Large intestine (tissue), 12 donors: ENCODE results near the gene PRKAG1. TPM values are rescaled to one million over a fixed set of nuclear protein-coding genes. Genes with fewer than 3 reads are reported as not detected.
A peak's percentile ranks its signal among the peaks of the same experiment; 100 is the strongest.
"Not testable (repeated sequence)": the region's sequence is repeated elsewhere in the genome, so short reads cannot be mapped to it uniquely, and the experiment has no call there.

Source experiments
- DNase-seq, 2 donors: peaks; one replicate each; pipeline versions ENCODE4 v3.0.0 to v3.0.0-alpha.2; 2013
- H3K27ac ChIP-seq: one replicate; pipeline ENCODE4 v1.5.1; 2013; ENCODE audit warnings: low read length
- H3K27me3 ChIP-seq: 2 replicates; pipeline ENCODE4 v1.6.1; 2013; ENCODE audit warnings: low read length; ENCODE audit not compliant: control insufficient read depth, insufficient read depth
- H3K36me3 ChIP-seq: 2 replicates; pipeline ENCODE4 v1.6.1; 2013; ENCODE audit warnings: low read length; ENCODE audit not compliant: control insufficient read depth, insufficient read depth
- H3K4me1 ChIP-seq: one replicate; pipeline ENCODE4 v1.6.1; 2013; ENCODE audit warnings: low read length; ENCODE audit not compliant: control insufficient read depth, insufficient read depth
- H3K4me3 ChIP-seq: one replicate; pipeline ENCODE4 v1.5.1; 2013; ENCODE audit warnings: low read length
- H3K9me3 ChIP-seq: one replicate; pipeline ENCODE4 v1.6.1; 2013; ENCODE audit warnings: mild to moderate bottlenecking, low read depth, low read length, moderate library complexity; ENCODE audit not compliant: control insufficient read depth
- WGBS: methylation state at CpG from one replicate; pipeline ENCODE4 v1.1.5; 2013; ENCODE audit warnings: low lambda C conversion rate; ENCODE audit not compliant: insufficient coverage; 5-methylcytosine and 5-hydroxymethylcytosine counted together
- long read RNA-seq, 11 donors: transcript quantifications; one replicate each; lab custom pipeline, GENCODE V29; 2026
- polyA plus RNA-seq: library from polyadenylated mRNA; unstranded; fragments of 120-200 nt; gene quantifications from one replicate; pipeline ENCODE4 v1.2.1, GENCODE V29; 2013

Gene PRKAG1
- 66.8 TPM for polyA plus RNA-seq
- long read RNA-seq, donor 1, transcript PRKAG1-206 (12 exons, 1,699 nt): major isoform, 6 of 7 reads
- long read RNA-seq, donor 1, partial matches to known transcripts: 0 of 7 reads
- long read RNA-seq, donor 1, other reads (novel, unspliced or antisense): 0 of 7 reads
- long read RNA-seq, donor 2, transcript PRKAG1-206 (12 exons, 1,699 nt): major isoform, 7 of 43 reads
- long read RNA-seq, donor 2, partial matches to known transcripts: 28 of 43 reads
- long read RNA-seq, donor 2, other reads (novel, unspliced or antisense): 6 of 43 reads
- long read RNA-seq, donor 3: 0 reads
- long read RNA-seq, donor 4, partial matches to known transcripts: 0 of 2 reads
- long read RNA-seq, donor 4, other reads (novel, unspliced or antisense): 0 of 2 reads
- long read RNA-seq, donor 5, transcript PRKAG1-206 (12 exons, 1,699 nt): major isoform, 9 of 9 reads
- long read RNA-seq, donor 5, partial matches to known transcripts: 0 of 9 reads
- long read RNA-seq, donor 5, other reads (novel, unspliced or antisense): 0 of 9 reads
- long read RNA-seq, donor 6, transcript PRKAG1-206 (12 exons, 1,699 nt): major isoform, 14 of 16 reads
- long read RNA-seq, donor 6, partial matches to known transcripts: 0 of 16 reads
- long read RNA-seq, donor 6, other reads (novel, unspliced or antisense): 0 of 16 reads
- long read RNA-seq, donor 7, partial matches to known transcripts: 0 of 4 reads
- long read RNA-seq, donor 7, other reads (novel, unspliced or antisense): 0 of 4 reads
- long read RNA-seq, donor 8, transcript PRKAG1-206 (12 exons, 1,699 nt): major isoform, 10 of 23 reads
- long read RNA-seq, donor 8, partial matches to known transcripts: 0 of 23 reads
- long read RNA-seq, donor 8, other reads (novel, unspliced or antisense): 9 of 23 reads
- long read RNA-seq, donor 9, transcript PRKAG1-206 (12 exons, 1,699 nt): major isoform, 9 of 38 reads
- long read RNA-seq, donor 9, partial matches to known transcripts: 28 of 38 reads
- long read RNA-seq, donor 9, other reads (novel, unspliced or antisense): 0 of 38 reads
- long read RNA-seq, donor 10, transcript PRKAG1-206 (12 exons, 1,699 nt): major isoform, 15 of 17 reads
- long read RNA-seq, donor 10, partial matches to known transcripts: 0 of 17 reads
- long read RNA-seq, donor 10, other reads (novel, unspliced or antisense): 0 of 17 reads
- long read RNA-seq, donor 11, transcript PRKAG1-206 (12 exons, 1,699 nt): major isoform, 7 of 7 reads
- long read RNA-seq, donor 11, partial matches to known transcripts: 0 of 7 reads
- long read RNA-seq, donor 11, other reads (novel, unspliced or antisense): 0 of 7 reads

DNA sequence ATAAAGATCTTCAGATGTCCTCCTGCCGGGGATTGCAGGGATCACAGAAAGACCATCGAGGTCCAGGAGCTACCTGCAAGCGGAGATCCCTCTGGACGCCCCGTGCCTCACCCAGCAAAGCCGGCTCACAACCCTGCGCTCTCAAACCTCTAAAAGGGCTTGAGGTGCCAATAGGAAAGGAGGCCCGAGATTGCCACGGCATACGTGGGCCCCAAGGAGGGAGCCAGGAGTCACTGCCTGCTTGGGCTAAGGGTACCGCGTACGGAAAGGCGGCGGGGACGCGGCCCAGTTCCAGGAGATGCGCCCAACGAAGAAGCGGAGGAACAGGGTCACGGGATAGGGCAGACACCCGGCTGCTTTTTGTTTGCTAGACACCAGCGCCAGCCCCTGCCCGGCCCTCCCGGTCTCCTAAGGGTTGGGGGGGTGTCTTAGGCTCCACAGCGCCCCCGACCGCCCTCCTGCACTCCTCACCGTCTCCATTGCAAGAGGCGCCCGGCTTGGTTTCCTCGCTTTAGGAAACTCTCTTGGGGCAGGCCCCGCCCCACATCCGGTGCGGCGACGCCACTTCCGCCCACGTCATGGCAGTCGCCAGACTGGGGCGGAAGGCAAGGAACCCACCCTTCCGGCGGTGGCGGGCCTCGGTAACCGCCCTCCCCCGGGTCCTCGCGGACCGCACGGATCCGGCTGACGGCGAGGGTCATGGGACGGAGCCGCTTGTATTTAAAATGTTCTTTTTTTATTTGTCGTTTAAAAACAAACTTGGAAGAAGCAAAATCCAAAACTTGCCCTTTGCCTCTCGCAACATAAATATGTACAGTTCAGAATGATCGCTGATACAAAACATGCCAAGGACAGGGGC lies at the start of gene PRKAG1:
Gene PRKAG1 (minus strand): TSS at position 516 of the 859 bp plus-strand sequence. CDS start 36 bp downstream, at position 480.
- Histone ChIP-seq H3K4me1 (peaks cover 6% of the 10 kb centered on the region), H3K36me3 (peaks cover 29% of the 10 kb centered on the region), H3K27me3 (no peaks in the 10 kb centered on the region), H3K9me3 (no peaks in the 10 kb centered on the region), H3K27ac (peak within 1 kb of the TSS; percentile 89), H3K4me3 (peak within 1 kb of the TSS; percentile 61)
- 0% methylated on average over 2 of the region's 59 CpGs for WGBS
- peak; percentile 98 to 99 for DNase-seq

DNA sequence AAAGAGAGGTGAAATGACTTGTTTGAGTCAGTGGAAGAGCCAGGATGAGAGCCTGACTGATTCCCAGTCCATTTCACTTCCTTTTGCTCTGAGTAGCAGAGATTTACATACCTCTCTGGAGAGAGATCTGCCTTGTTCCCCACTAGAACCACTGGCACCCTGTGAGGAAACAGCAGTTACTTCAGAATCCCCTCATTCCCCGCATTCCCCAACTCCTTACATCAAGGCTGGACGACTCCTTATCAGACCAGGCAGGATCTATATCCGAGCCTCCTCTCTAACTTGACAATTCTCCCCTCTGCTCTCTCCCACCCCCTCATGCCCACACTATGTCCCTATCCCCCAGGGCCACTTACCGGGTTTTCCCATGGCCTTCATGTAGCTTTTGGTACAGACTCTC lies 47.5 kb upstream of the PRKAG1 start:
- Histone ChIP-seq H3K27me3 (no peaks in the 10 kb centered on the region), H3K36me3 (no peaks in the 10 kb centered on the region), H3K27ac (no peak overlapping the region), H3K4me1 (peaks cover 14% of the 10 kb centered on the region), H3K9me3 (no peaks in the 10 kb centered on the region), H3K4me3 (no peak overlapping the region)
- no peak for DNase-seq
- WGBS: 100% methylated on average over 1 of the region's 4 CpGs

DNA sequence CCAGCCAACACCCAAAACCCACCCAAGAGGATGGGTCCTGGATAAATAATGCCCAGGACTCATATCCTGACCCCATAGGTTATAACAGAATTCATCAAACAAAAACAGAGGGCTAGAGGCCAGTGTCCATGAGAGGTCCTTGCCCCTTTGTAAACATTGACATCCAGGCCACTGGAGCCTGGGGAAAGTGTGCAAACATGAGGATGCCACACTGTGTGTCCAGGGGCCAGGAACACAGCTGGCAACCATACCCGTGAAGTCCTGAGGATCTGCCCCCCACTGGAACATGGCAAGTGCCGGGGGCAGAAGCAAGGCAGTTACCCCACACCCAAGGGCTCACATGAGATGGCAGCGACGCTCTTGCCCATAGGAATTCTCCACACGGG lies 46.2 kb upstream of the PRKAG1 start:
- no peaks in the 10 kb centered on the region for H3K27me3 ChIP-seq
- no CpG with 5 or more reads among the region's 5 CpGs for WGBS
- H3K4me3 ChIP-seq: no peak overlapping the region
- H3K27ac ChIP-seq: no peak overlapping the region
- no peaks in the 10 kb centered on the region for H3K9me3 ChIP-seq
- DNase-seq: no peak
- H3K36me3 ChIP-seq: no peaks in the 10 kb centered on the region
- peaks cover 11% of the 10 kb centered on the region for H3K4me1 ChIP-seq

GRCh38 chr12:49061916-49062315 lies 43.3 kb upstream of the PRKAG1 start:
- not testable (repeated sequence) for H3K4me3 ChIP-seq, H3K36me3 ChIP-seq, H3K27ac ChIP-seq, DNase-seq, H3K9me3 ChIP-seq, H3K27me3 ChIP-seq
- WGBS: no CpG with 5 or more reads among the region's 17 CpGs
- H3K4me1 ChIP-seq: peaks cover 20% of the 10 kb centered on the region

GRCh38 chr12:49061157-49061650 lies 42.6 kb upstream of the PRKAG1 start:
- no peaks in the 10 kb centered on the region for H3K9me3 ChIP-seq
- peak overlapping the region; percentile 67 for H3K4me3 ChIP-seq
- 0% methylated on average over 1 of the region's 16 CpGs for WGBS
- no peak for DNase-seq
- peaks cover 26% of the 10 kb centered on the region for H3K4me1 ChIP-seq
- H3K27me3 ChIP-seq: no peaks in the 10 kb centered on the region
- H3K27ac ChIP-seq: peak overlapping the region; percentile 80
- H3K36me3 ChIP-seq: no peaks in the 10 kb centered on the region

DNA sequence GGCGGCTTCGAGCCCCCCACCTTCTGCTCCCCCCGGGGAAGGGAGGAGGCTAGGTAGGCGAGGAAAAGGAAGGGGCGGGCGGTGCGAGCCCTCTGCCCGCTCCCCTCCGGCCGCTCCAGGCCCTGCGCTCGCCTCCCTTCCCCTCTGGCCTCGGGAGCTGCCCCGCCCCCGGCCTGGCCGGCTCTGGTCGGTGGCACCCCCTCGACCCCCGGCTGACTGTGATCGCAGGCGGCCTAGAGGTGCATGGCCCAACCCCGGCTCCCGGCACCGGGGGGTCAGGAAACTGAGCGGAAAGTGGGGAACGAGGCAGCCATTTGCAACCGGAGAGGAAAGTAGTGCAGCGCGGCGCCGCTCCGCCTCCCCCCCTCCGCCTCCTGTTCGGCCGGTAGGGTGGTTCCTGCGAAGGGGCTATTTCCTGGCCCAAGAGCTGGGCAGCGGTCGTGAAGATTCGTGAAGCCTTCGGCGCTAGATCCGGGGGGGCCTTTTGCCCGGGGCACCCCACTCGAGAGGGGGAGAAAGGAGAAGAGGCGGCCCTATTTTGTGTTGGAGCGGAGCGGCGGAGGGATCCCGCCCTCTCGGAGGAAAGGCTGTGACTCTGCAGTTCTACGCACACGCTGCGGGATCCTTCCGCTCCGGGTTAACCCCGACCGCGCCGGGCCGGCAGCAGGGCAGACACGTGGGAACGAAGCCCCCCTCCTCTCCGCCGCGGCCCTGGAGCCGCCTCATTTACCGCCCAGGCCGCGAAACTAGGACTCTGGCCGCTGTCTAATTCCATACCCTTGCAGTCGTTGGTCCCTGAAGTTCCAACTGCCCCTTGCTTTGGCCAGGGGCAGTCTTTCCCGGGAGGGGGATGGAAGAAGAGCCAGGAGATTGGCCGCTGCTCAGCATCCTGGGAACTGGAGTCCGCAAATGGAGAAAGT lies 41.9 kb upstream of the PRKAG1 start, which contains the start of gene KMT2D:
Gene KMT2D (minus strand): TSS at position 558 of the 920 bp plus-strand sequence. CDS start 5,470 bp downstream, outside the sequence.
- Histone ChIP-seq H3K4me3 (peak within 1 kb of the TSS; percentile 67), H3K4me1 (peaks cover 32% of the 10 kb centered on the region), H3K27ac (peak within 1 kb of the TSS; percentile 80), H3K36me3 (peaks cover 3% of the 10 kb centered on the region), H3K27me3 (no peaks in the 10 kb centered on the region), H3K9me3 (no peaks in the 10 kb centered on the region)
- DNase-seq: peak; percentile 91 to 98
- WGBS: no CpG with 5 or more reads among the region's 74 CpGs

- H3K36me3 ChIP-seq: peaks cover 11% of the 10 kb centered on the region
- H3K4me1 ChIP-seq: peaks cover 34% of the 10 kb centered on the region
- DNase-seq: peak in 1 of 2 donors; percentile 41
- WGBS: no CpG with 5 or more reads among the region's 70 CpGs
- H3K9me3 ChIP-seq: no peaks in the 10 kb centered on the region
- peak overlapping the region; percentile 67 for H3K4me3 ChIP-seq
- no peaks in the 10 kb centered on the region for H3K27me3 ChIP-seq
- peak overlapping the region; percentile 80 for H3K27ac ChIP-seq
Measured at GRCh38 chr12:49059299-49060171, 41.0 kb upstream of the PRKAG1 start.

- WGBS: no CpG with 5 or more reads among the region's 1 CpG
- Histone ChIP-seq H3K9me3 (no peaks in the 10 kb centered on the region), H3K4me1 (peaks cover 34% of the 10 kb centered on the region), H3K4me3 (peak overlapping the region; percentile 67), H3K27ac (no peak overlapping the region), H3K36me3 (peaks cover 17% of the 10 kb centered on the region), H3K27me3 (no peaks in the 10 kb centered on the region)
- no peak for DNase-seq
Measured at GRCh38 chr12:49059045-49059298, 40.4 kb upstream of the PRKAG1 start.
